Bronchial epithelial cell (primary cell): Measurements from ENCODE around the gene FHIT. TPM values are rescaled to one million over a fixed set of nuclear protein-coding genes. Genes with fewer than 3 reads are reported as not detected.

Source experiments
- DNase-seq: peaks from one replicate; pipeline ENCODE4 v3.0.0-alpha.2; 2010; ENCODE audit warnings: low read depth
- FAIRE-seq: peaks from 2 replicates; lab custom pipeline; 2011; peaks lifted over from hg19 to GRCh38; lab: Jason Lieb, UNC
- H3K27me3 ChIP-seq: 2 replicates; pipeline ENCODE4 v1.5.1; 2011; ENCODE audit warnings: low read length; ENCODE audit not compliant: control insufficient read depth, insufficient read depth
- H3K36me3 ChIP-seq: 2 replicates; pipeline ENCODE4 v1.5.1; 2011; ENCODE audit warnings: low read length; ENCODE audit not compliant: control insufficient read depth, insufficient read depth
- H3K4me3 ChIP-seq: 2 replicates; pipeline ENCODE4 v1.5.1; 2011; ENCODE audit warnings: mild to moderate bottlenecking, low read depth, low read length, control low read depth
- CTCF ChIP-seq: IDR thresholded peaks from 2 replicates; pipeline ENCODE4 v1.5.1; 2011; ENCODE audit warnings: mild to moderate bottlenecking, moderate library complexity, low read length, control low read depth, inconsistent platforms; ENCODE audit not compliant: insufficient read depth, severe bottlenecking
- total RNA-seq: library from RNA; depleted of rRNA; stranded (reverse); fragments of >200 nt; gene quantifications from 2 replicates; pipeline ENCODE4 v1.2.1, GENCODE V29; 2014

FHIT gene
- total RNA-seq, 1 donor from 2014 or later = 1.6 TPM

DNA sequence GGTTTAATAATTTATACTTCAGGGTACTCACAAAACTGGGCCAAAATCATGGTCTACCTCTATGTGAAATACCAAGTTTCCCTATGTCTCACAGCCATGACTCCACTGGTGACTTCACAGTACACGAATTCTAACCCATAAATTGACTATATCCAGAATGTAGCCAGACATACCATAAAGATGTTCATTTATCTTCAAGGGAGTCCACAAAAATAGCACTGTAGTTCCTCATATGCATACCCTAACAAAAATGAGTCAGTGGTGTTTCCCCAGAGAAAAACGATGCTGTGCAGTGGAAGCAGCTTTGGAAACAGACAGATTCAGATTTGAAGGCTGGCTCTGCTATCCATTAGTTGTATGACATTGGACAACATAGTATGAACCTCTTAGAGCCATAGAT lies 438.8 kb downstream of the FHIT start:
- no peaks in the 10 kb centered on the region for H3K36me3 ChIP-seq
- DNase-seq = no peak
- H3K4me3 ChIP-seq = no peak overlapping the region
- TF ChIP-seq CTCF = no peak
- no peak for FAIRE-seq
- H3K27me3 ChIP-seq = no peaks in the 10 kb centered on the region

DNA sequence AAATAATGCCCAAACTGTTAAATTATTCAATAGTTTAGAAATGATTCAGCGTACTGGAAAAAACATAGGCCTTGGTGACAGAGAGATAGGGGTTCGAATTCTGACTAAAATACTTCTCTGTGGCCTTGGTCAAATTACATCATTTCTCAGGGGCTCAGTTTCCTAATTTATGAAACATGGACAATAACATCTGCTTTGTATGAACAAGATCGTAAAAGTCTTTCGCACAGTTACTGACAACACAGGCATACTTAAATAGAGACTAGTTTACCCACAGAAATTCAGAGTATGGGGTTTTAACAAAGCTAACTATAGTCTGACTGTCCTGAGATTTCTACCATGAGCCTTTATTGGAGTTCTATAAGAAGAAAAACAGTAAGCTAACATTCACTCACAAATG lies 440.4 kb downstream of the FHIT start:
- TF ChIP-seq CTCF = no peak
- FAIRE-seq = no peak
- Histone ChIP-seq H3K4me3 (no peak overlapping the region), H3K27me3 (no peaks in the 10 kb centered on the region), H3K36me3 (no peaks in the 10 kb centered on the region)
- DNase-seq = no peak

DNA sequence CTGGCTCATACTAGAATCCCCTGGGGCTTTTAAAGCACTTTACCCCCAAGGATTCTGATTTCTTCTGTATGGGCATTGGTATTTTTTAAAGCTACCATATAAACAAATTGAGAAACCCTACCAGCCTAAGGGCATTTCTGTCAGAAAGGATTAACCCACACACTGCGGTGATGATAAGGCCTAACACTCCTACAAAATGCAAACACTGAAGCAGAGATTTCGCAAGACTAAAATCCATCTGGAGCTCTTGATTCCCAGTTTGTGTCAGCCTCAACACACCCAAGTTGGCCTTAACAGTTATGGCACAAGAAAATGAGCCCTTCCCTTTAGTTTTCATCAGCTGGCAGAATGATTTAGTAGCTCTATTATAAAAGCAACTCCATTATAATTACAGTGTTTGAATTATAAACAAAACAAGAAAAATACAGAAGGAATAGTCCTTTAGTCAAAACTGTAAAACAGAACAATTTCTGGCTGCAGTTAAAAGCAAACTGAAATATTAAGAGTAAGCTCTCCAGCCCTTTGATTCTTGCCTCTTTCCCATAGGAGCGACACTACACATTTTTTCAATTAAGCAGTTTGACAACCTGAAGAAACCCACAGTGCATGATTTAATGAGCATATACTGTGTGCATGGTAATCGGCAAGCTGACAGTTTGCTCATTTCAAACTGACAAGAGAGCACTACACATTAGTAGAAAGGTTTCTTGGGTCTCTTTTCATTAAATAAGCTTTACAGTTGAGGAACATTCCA lies 441.2 kb downstream of the FHIT start:
- DNase-seq (peak; percentile 94), FAIRE-seq (peak; percentile 91)
- H3K27me3 ChIP-seq = no peaks in the 10 kb centered on the region
- H3K4me3 ChIP-seq = no peak overlapping the region
- H3K36me3 ChIP-seq = no peaks in the 10 kb centered on the region
- no peak for TF ChIP-seq CTCF

- Histone ChIP-seq H3K4me3 (no peak overlapping the region), H3K36me3 (no peaks in the 10 kb centered on the region), H3K27me3 (no peaks in the 10 kb centered on the region)
- TF ChIP-seq CTCF = no peak
- FAIRE-seq = no peak
- no peak for DNase-seq
Measured at GRCh38 chr3:60803216-60804173, 447.8 kb downstream of the FHIT start.

DNA sequence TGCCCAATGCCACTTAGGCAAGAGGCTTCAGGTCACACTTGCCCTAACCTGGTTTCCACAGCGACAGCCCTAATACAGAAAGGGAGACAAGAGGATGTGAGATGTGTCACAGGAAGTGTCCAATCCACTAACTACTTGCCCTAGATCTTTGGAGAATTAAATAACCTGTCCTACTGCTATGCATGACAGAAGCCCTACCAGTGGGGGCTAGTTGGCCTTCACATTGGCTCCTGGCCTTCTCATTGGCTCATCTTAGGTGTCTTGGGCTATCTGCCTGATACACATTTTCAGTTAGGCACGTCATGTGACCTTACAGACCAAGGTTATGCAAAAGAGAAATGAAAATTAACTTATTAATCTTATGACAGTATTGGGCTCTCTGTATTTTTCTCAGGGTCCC lies 449.9 kb downstream of the FHIT start:
- DNase-seq (no peak), FAIRE-seq (no peak)
- H3K36me3 ChIP-seq = no peaks in the 10 kb centered on the region
- no peak overlapping the region for H3K4me3 ChIP-seq
- H3K27me3 ChIP-seq = no peaks in the 10 kb centered on the region
- TF ChIP-seq CTCF = no peak
